B cell (primary cell): Measurements from ENCODE around the gene ABCB10. TPM values are rescaled to one million over a fixed set of nuclear protein-coding genes. Genes with fewer than 3 reads are reported as not detected.

Experiments used
- ATAC-seq: fragments of 200-7000 bp; cut with Tn5 transposase; one replicate; pipeline ENCODE4 v1.10.0; 2021; ENCODE audit warnings: low read depth, mild to moderate bottlenecking, moderate number of reproducible peaks, moderate library complexity
- CTCF ChIA-PET: fragments of 350-600 bp; sonication (Branson Sonifier 250); formaldehyde crosslinking; loops from one replicate; lab custom pipeline; 2021; ENCODE audit warnings: antibody characterized with exemption, inconsistent platforms; lab: Charles Lee
- POLR2A ChIA-PET: fragments of 350-600 bp; sonication (Branson Sonifier 250); formaldehyde crosslinking; loops from one replicate; lab custom pipeline; 2021; ENCODE audit warnings: antibody characterized with exemption; lab: Charles Lee
- DNase-seq: peaks from one replicate; pipeline ENCODE4 v3.0.0; 2013
- H2AFZ ChIP-seq: 2 replicates; pipeline ENCODE4 v1.6.1; 2012; ENCODE audit warnings: mild to moderate bottlenecking, low read depth, low read length; ENCODE audit not compliant: insufficient read depth, poor library complexity, severe bottlenecking
- H3K27ac ChIP-seq, 2 donors: 1 replicate in 1 of 2; 2 replicates in 1 of 2; pipeline ENCODE4 v1.5.1; 2012 to 2013; ENCODE audit warnings: low read length in 2 of 2, mild to moderate bottlenecking in 2 of 2, moderate library complexity in 1 of 2
- H3K27me3 ChIP-seq, 4 experiments: fragments of 200-600 bp in 1 of 4; sonication (generic) in 1 of 4; replicated peaks in 1 of 4; 1 replicate in 2 of 4; 2 replicates in 2 of 4; pipeline versions ENCODE4 v1.6.1 to v1.7.0; 2013 to 2016; ENCODE audit warnings: low read length in 3 of 4, mild to moderate bottlenecking in 2 of 4, mixed read lengths in 1 of 4, moderate library complexity in 1 of 4; ENCODE audit not compliant: insufficient read depth in 4 of 4, control insufficient read depth in 3 of 4; ENCODE audit errors: control extremely low read depth in 1 of 4
- H3K36me3 ChIP-seq, 2 experiments: replicated peaks in 1 of 2; 1 replicate in 1 of 2; 2 replicates in 1 of 2; pipeline versions ENCODE4 v1.6.1 to v1.7.1; 2013; ENCODE audit warnings: low read length in 1 of 2; ENCODE audit not compliant: insufficient read depth in 2 of 2, control insufficient read depth in 1 of 2; ENCODE audit errors: control extremely low read depth in 1 of 2, extremely low read depth in 1 of 2
- H3K4me1 ChIP-seq, 2 donors: fragments of 200-600 bp in 1 of 2; sonication (generic) in 1 of 2; 1 replicate in 1 of 2; 2 replicates in 1 of 2; pipeline versions ENCODE4 v1.5.1 to v1.6.1; 2013 to 2017; ENCODE audit warnings: low read length in 2 of 2; ENCODE audit not compliant: control insufficient read depth in 2 of 2, insufficient read depth in 2 of 2
- H3K4me2 ChIP-seq: replicated peaks from 2 replicates; pipeline ENCODE3; 2012; ENCODE audit warnings: mild to moderate bottlenecking, low read depth, low read length; ENCODE audit not compliant: poor library complexity, severe bottlenecking
- H3K4me3 ChIP-seq, 5 experiments: fragments of 200-600 bp in 1 of 5; sonication (generic) in 1 of 5; 1 replicate in 3 of 5; 2 replicates in 2 of 5; pipeline versions ENCODE4 v1.5.1 to v1.7.0; 2011 to 2016; ENCODE audit warnings: low read length in 4 of 5, mild to moderate bottlenecking in 4 of 5, low read depth in 2 of 5, control low read depth in 1 of 5, moderate library complexity in 1 of 5; ENCODE audit not compliant: insufficient read depth in 1 of 5; ENCODE audit errors: control extremely low read depth in 1 of 5, extremely low read depth in 1 of 5
- H3K79me2 ChIP-seq: fragments of 200-600 bp; sonication (generic); one replicate; pipeline ENCODE4 v1.6.0; 2016; ENCODE audit warnings: low read length; ENCODE audit not compliant: control insufficient read depth, insufficient read depth
- H3K9ac ChIP-seq: fragments of 200-600 bp; sonication (generic); 2 replicates; pipeline ENCODE4 v1.6.1; 2017; ENCODE audit warnings: mild to moderate bottlenecking, low read length, moderate library complexity
- H3K9me3 ChIP-seq, 3 donors: one replicate each; pipeline versions ENCODE4 v1.6.1 to v1.7.1; 2013; ENCODE audit warnings: low read length in 2 of 3; ENCODE audit not compliant: control insufficient read depth in 2 of 3, insufficient read depth in 1 of 3; ENCODE audit errors: control extremely low read depth in 1 of 3
- H4K20me1 ChIP-seq: 2 replicates; pipeline ENCODE4 v1.6.0; 2012; ENCODE audit warnings: mild to moderate bottlenecking, low read length; ENCODE audit not compliant: insufficient read depth, control insufficient read depth, poor library complexity, severe bottlenecking
- H3K27ac Mint-ChIP-seq: one replicate; pipeline ENCODE4 v1.8.0; 2021; ENCODE audit warnings: mixed read lengths
- H3K27me3 Mint-ChIP-seq: one replicate; pipeline ENCODE4 v1.8.0; 2021; ENCODE audit warnings: mixed read lengths
- H3K4me1 Mint-ChIP-seq: one replicate; pipeline ENCODE4 v1.8.0; 2021; ENCODE audit warnings: mixed read lengths
- H3K4me3 Mint-ChIP-seq: one replicate; pipeline ENCODE4 v1.8.0; 2021; ENCODE audit warnings: mixed read lengths
- H3K9me3 Mint-ChIP-seq: one replicate; pipeline ENCODE4 v1.8.0; 2022; ENCODE audit warnings: mixed read lengths; ENCODE audit not compliant: insufficient read depth
- CTCF ChIP-seq: fragments of 200-600 bp; IDR thresholded peaks from one replicate; pipeline ENCODE4 v1.8.0; 2022; ENCODE audit warnings: antibody characterized with exemption, mild to moderate bottlenecking
- EZH2 ChIP-seq: IDR thresholded peaks from 2 replicates; pipeline ENCODE4 v1.6.1; 2012; ENCODE audit warnings: borderline replicate concordance, low read depth, mild to moderate bottlenecking, moderate library complexity, low read length; ENCODE audit not compliant: insufficient read depth, poor library complexity, severe bottlenecking
- WGBS: methylation state at CpG from one replicate; pipeline ENCODE4 v1.1.5; 2013; ENCODE audit warnings: missing lambda C conversion rate; ENCODE audit not compliant: insufficient coverage; 5-methylcytosine and 5-hydroxymethylcytosine counted together
- intact Hi-C: fragments of 100-400 bp; cut with micrococcal nuclease; formaldehyde crosslinking; loops from one replicate; pipeline ENCODE4 v1.10.0; 2022
- polyA plus RNA-seq: library from polyadenylated mRNA; depleted of rRNA; stranded (reverse); fragments of >200 nt; gene quantifications from 2 replicates; pipeline ENCODE4 v1.2.3, GENCODE V29; 2012
- total RNA-seq, 2 donors: library from RNA; stranded (reverse); fragments of 120-200 nt in 1 of 2; gene quantifications; 1 replicate in 1 of 2; 2 replicates in 1 of 2; pipeline versions ENCODE4 v1.2.3 to v1.2.4, GENCODE V29; 2013 to 2022

ABCB10 gene
- total and polyA plus RNA-seq, 2 donors (not counting 1 experiment from before 2014, with no cell fraction given): 6.5 to 18.6 TPM

GRCh38 chr1:229529639-229530038, 28.9 kb downstream of the ABCB10 start:
- no peak overlapping the region for H3K4me3 ChIP-seq
- ChIA-PET CTCF (no interaction called here), POLR2A (no interaction called here)
- 98% methylated on average over 5 of the region's 7 CpGs for whole genome bisulfite sequencing
- peaks cover 0 to 57% of the 10 kb centered on the region in 2 experiments for H3K36me3 ChIP-seq
- no peaks in the 10 kb centered on the region for H3K79me2 ChIP-seq
- H3K9ac ChIP-seq: no peak overlapping the region
- ATAC-seq (no peak), DNase-seq (no peak)
- Mint-ChIP-seq H3K4me1 (no peaks in the 10 kb centered on the region), H3K27ac (no peak overlapping the region), H3K4me3 (no peak overlapping the region), H3K9me3 (no peaks in the 10 kb centered on the region), H3K27me3 (no peaks in the 10 kb centered on the region)
- H3K4me2 ChIP-seq: no peak overlapping the region
- TF ChIP-seq EZH2 (no peak), CTCF (no peak)
- no peaks in the 10 kb centered on the region for H3K4me1 ChIP-seq
- no peaks in the 10 kb centered on the region for H3K27me3 ChIP-seq
- no peaks in the 10 kb centered on the region for H4K20me1 ChIP-seq
- no peak overlapping the region for H3K27ac ChIP-seq
- intact Hi-C loops: no loop called here
- H3K9me3 ChIP-seq: no peaks in the 10 kb centered on the region
- no peak overlapping the region for H2AFZ ChIP-seq

- no peaks in the 10 kb centered on the region for H3K27me3 ChIP-seq
- WGBS: no CpG with 5 or more reads among the region's 1 CpG
- no peaks in the 10 kb centered on the region for H3K9me3 ChIP-seq
- no peaks in the 10 kb centered on the region for H3K27me3 Mint-ChIP-seq
- no peak overlapping the region for H3K4me3 Mint-ChIP-seq
- no peak overlapping the region for H3K27ac ChIP-seq
- H2AFZ ChIP-seq: no peak overlapping the region
- H4K20me1 ChIP-seq: no peaks in the 10 kb centered on the region
- CTCF ChIA-PET: interaction anchor here (1.4 to 1.7 kb wide), 2 partner anchors 12 to 267 kb away, joined by 3 to 7 read pairs; no protein-coding TSS in a partner anchor
- H3K4me3 ChIP-seq: no peak overlapping the region
- H3K9me3 Mint-ChIP-seq: no peaks in the 10 kb centered on the region
- H3K36me3 ChIP-seq: peaks cover 0 to 53% of the 10 kb centered on the region in 2 experiments
- ATAC-seq (no peak), DNase-seq (no peak)
- H3K4me2 ChIP-seq: no peak overlapping the region
- no peaks in the 10 kb centered on the region for H3K79me2 ChIP-seq
- H3K9ac ChIP-seq: no peak overlapping the region
- POLR2A ChIA-PET: interaction anchor here (0.6 kb wide), 1 partner anchor 1103 kb away, joined by 6 read pairs; no protein-coding TSS in a partner anchor
- no peaks in the 10 kb centered on the region for H3K4me1 ChIP-seq
- no peak overlapping the region for H3K27ac Mint-ChIP-seq
- no peak for TF ChIP-seq EZH2
- TF ChIP-seq CTCF: no peak
- intact Hi-C loops: no loop called here
- no peaks in the 10 kb centered on the region for H3K4me1 Mint-ChIP-seq
Observed at GRCh38 chr1:229526695-229527094, 31.8 kb downstream of the ABCB10 start.
